NCI-H446 treated with DMSO at 0.1 percent for 48 hours (cell line): ENCODE measurements around the gene ST7.
"Not testable (repeated sequence)": the region's sequence is repeated elsewhere in the genome, so short reads cannot be mapped to it uniquely, and the experiment has no call there.

Source experiments
- DNase-seq: peaks from one replicate; lab custom pipeline; 2025; lab: John Stamatoyannopoulos, UW

ST7 gene

GRCh38 chr7:116951366-116952292 is 1.7 kb upstream of the ST7 start:
- DNase-seq: no peak

- peak; percentile 29 for DNase-seq
These were observed 498 bp upstream of the ST7 start for GRCh38 chr7:116952635-116953371.

- peak; percentile 82 for DNase-seq
These were observed 871 bp downstream of the ST7 start for GRCh38 chr7:116953906-116954838.

GRCh38 chr7:116955340-116955739 is 2.0 kb downstream of the ST7 start:
- DNase-seq: no peak

- DNase-seq: no peak
These were observed 2.6 kb downstream of the ST7 start for GRCh38 chr7:116955801-116956476.

- no peak for DNase-seq
These were observed 3.1 kb downstream of the ST7 start for GRCh38 chr7:116956477-116956804.

GRCh38 chr7:116957874-116958273 is 4.6 kb downstream of the ST7 start:
- DNase-seq: no peak

GRCh38 chr7:116961966-116962673 is 8.8 kb downstream of the ST7 start:
- DNase-seq: not testable (repeated sequence)

- no peak for DNase-seq
These were observed 9.9 kb downstream of the ST7 start for GRCh38 chr7:116963234-116963633.

GRCh38 chr7:116966601-116967000 is 13.3 kb downstream of the ST7 start:
- DNase-seq: no peak

- DNase-seq: no peak
These were observed 14.1 kb downstream of the ST7 start for GRCh38 chr7:116967254-116967922.

- no peak for DNase-seq
These were observed 14.7 kb downstream of the ST7 start for GRCh38 chr7:116967983-116968382.

- no peak for DNase-seq
These were observed 15.3 kb downstream of the ST7 start for GRCh38 chr7:116968631-116969030.

GRCh38 chr7:116969371-116969902 is 16.1 kb downstream of the ST7 start:
- no peak for DNase-seq

- no peak for DNase-seq
These were observed 17.1 kb downstream of the ST7 start for GRCh38 chr7:116970238-116970910.

GRCh38 chr7:116971153-116971552 is 17.9 kb downstream of the ST7 start:
- not testable (repeated sequence) for DNase-seq

- DNase-seq: no peak
These were observed 18.6 kb downstream of the ST7 start for GRCh38 chr7:116971869-116972268.

GRCh38 chr7:116975024-116975423 is 21.7 kb downstream of the ST7 start:
- DNase-seq: not testable (repeated sequence)

GRCh38 chr7:116977172-116977571 is 23.9 kb downstream of the ST7 start:
- no peak for DNase-seq
